ENCODE measurements around the gene ITIH5. TPM values are rescaled to one million over a fixed set of nuclear protein-coding genes. Genes with fewer than 3 reads are reported as not detected.

ITIH5 gene
- total RNA-seq, 1 donor from 2014 or later = 1.5 TPM

GRCh38 chr10:7610026-7610425 is 56.7 kb downstream of the ITIH5 start:
- H3K4me3 Mint-ChIP-seq (ENCODE audit: low read depth) = no peak overlapping the region
- H3K36me3 Mint-ChIP-seq (ENCODE audit: insufficient read depth) = peaks cover 1% of the 10 kb centered on the region
- DNase-seq (ENCODE audit: low spot score, unreplicated experiment) = no peak
- peaks cover 18% of the 10 kb centered on the region for H3K27me3 Mint-ChIP-seq
- H3K4me1 Mint-ChIP-seq (ENCODE audit: low read depth) = peaks cover 13% of the 10 kb centered on the region
- TF ChIP-seq CTCF (IDR thresholded peaks at IDR 0.05; ENCODE audit: unreplicated experiment) = no peak
- no peak overlapping the region for H3K27ac Mint-ChIP-seq
- no peaks in the 10 kb centered on the region for H3K9me3 Mint-ChIP-seq (ENCODE audit: low read depth)

- Mint-ChIP-seq H3K4me3 (ENCODE audit: low read depth) (no peak overlapping the region), H3K27ac (no peak overlapping the region), H3K27me3 (peaks cover 19% of the 10 kb centered on the region), H3K4me1 (ENCODE audit: low read depth) (peaks cover 14% of the 10 kb centered on the region), H3K9me3 (ENCODE audit: low read depth) (no peaks in the 10 kb centered on the region), H3K36me3 (ENCODE audit: insufficient read depth) (peaks cover 1% of the 10 kb centered on the region)
- DNase-seq (ENCODE audit: low spot score, unreplicated experiment) = no peak
- TF ChIP-seq CTCF (IDR thresholded peaks at IDR 0.05; ENCODE audit: unreplicated experiment) = no peak
Observed at GRCh38 chr10:7609556-7609955, 57.2 kb downstream of the ITIH5 start.

- no peak overlapping the region for H3K4me3 Mint-ChIP-seq (ENCODE audit: low read depth)
- no peak for TF ChIP-seq CTCF (IDR thresholded peaks at IDR 0.05; ENCODE audit: unreplicated experiment)
- peaks cover 1% of the 10 kb centered on the region for H3K36me3 Mint-ChIP-seq (ENCODE audit: insufficient read depth)
- H3K9me3 Mint-ChIP-seq (ENCODE audit: low read depth) = no peaks in the 10 kb centered on the region
- peaks cover 14% of the 10 kb centered on the region for H3K4me1 Mint-ChIP-seq (ENCODE audit: low read depth)
- no peak overlapping the region for H3K27ac Mint-ChIP-seq
- H3K27me3 Mint-ChIP-seq = peaks cover 22% of the 10 kb centered on the region
- DNase-seq (ENCODE audit: low spot score, unreplicated experiment) = no peak
Observed at GRCh38 chr10:7608001-7608400, 58.8 kb downstream of the ITIH5 start.

- TF ChIP-seq CTCF (IDR thresholded peaks at IDR 0.05; ENCODE audit: unreplicated experiment) = no peak
- Mint-ChIP-seq H3K9me3 (ENCODE audit: low read depth) (no peaks in the 10 kb centered on the region), H3K27me3 (peaks cover 29% of the 10 kb centered on the region), H3K27ac (no peak overlapping the region), H3K36me3 (ENCODE audit: insufficient read depth) (peaks cover 1% of the 10 kb centered on the region), H3K4me3 (ENCODE audit: low read depth) (no peak overlapping the region), H3K4me1 (ENCODE audit: low read depth) (peaks cover 14% of the 10 kb centered on the region)
- no peak for DNase-seq (ENCODE audit: low spot score, unreplicated experiment)
Observed at GRCh38 chr10:7606951-7607404, 59.8 kb downstream of the ITIH5 start.

GRCh38 chr10:7605565-7606295 is 61.0 kb downstream of the ITIH5 start:
- no peak for DNase-seq (ENCODE audit: low spot score, unreplicated experiment)
- H3K4me1 Mint-ChIP-seq (ENCODE audit: low read depth) = peaks cover 14% of the 10 kb centered on the region
- no peak overlapping the region for H3K27ac Mint-ChIP-seq

More at GRCh38 chr10:7605565-7606295, 61.0 kb downstream of the ITIH5 start:
- Mint-ChIP-seq H3K27me3 (peaks cover 29% of the 10 kb centered on the region), H3K4me3 (ENCODE audit: low read depth) (no peak overlapping the region), H3K36me3 (ENCODE audit: insufficient read depth) (peaks cover 1% of the 10 kb centered on the region), H3K9me3 (ENCODE audit: low read depth) (no peaks in the 10 kb centered on the region)
- no peak for TF ChIP-seq CTCF (IDR thresholded peaks at IDR 0.05; ENCODE audit: unreplicated experiment)
